Skeletal muscle satellite cell (primary cell): Measurements from ENCODE around the gene TMEM108.

ENCODE experiments used
- H3K27me3 ChIP-seq: 2 replicates; pipeline ENCODE4 v1.7.0; 2013; ENCODE audit warnings: low read length; ENCODE audit not compliant: control insufficient read depth, insufficient read depth
- H3K36me3 ChIP-seq: 2 replicates; pipeline ENCODE4 v1.7.0; 2013; ENCODE audit warnings: mild to moderate bottlenecking, control low read depth, low read length; ENCODE audit not compliant: insufficient read depth
- H3K4me1 ChIP-seq: 2 replicates; pipeline ENCODE4 v1.7.0; 2013; ENCODE audit warnings: low read length; ENCODE audit not compliant: control insufficient read depth, insufficient read depth
- H3K4me2 ChIP-seq: 2 replicates; pipeline ENCODE4 v1.7.0; 2013; ENCODE audit warnings: mild to moderate bottlenecking, low read length
- H3K4me3 ChIP-seq: 2 replicates; pipeline ENCODE4 v1.7.0; 2013; ENCODE audit warnings: low read length
- H3K9ac ChIP-seq: 2 replicates; pipeline ENCODE4 v1.7.0; 2013; ENCODE audit warnings: mild to moderate bottlenecking, low read depth, low read length, moderate library complexity
- H3K9me3 ChIP-seq: replicated peaks from 2 replicates; pipeline ENCODE4 v1.7.0; 2013; ENCODE audit warnings: mild to moderate bottlenecking, control low read depth, low read length

TMEM108 gene

GRCh38 chr3:133032301-133032700 is 5.9 kb upstream of the TMEM108 start:
- H3K27me3 ChIP-seq = peaks cover 57% of the 10 kb centered on the region
- H3K4me3 ChIP-seq = no peak overlapping the region
- no peak overlapping the region for H3K9ac ChIP-seq
- H3K9me3 ChIP-seq = no peaks in the 10 kb centered on the region
- H3K4me1 ChIP-seq = no peaks in the 10 kb centered on the region
- H3K36me3 ChIP-seq = no peaks in the 10 kb centered on the region
- no peak overlapping the region for H3K4me2 ChIP-seq

- H3K9me3 ChIP-seq = no peaks in the 10 kb centered on the region
- H3K9ac ChIP-seq = no peak overlapping the region
- H3K4me2 ChIP-seq = peak overlapping the region; percentile 96
- peaks cover 47% of the 10 kb centered on the region for H3K27me3 ChIP-seq
- peaks cover 12% of the 10 kb centered on the region for H3K4me1 ChIP-seq
- H3K4me3 ChIP-seq = peak overlapping the region; percentile 81
- H3K36me3 ChIP-seq = no peaks in the 10 kb centered on the region
These were observed 755 bp upstream of the TMEM108 start for GRCh38 chr3:133037436-133037835.

GRCh38 chr3:133038731-133039375 is 662 bp downstream of the TMEM108 start:
- Histone ChIP-seq H3K4me1 (peaks cover 12% of the 10 kb centered on the region), H3K4me2 (peak overlapping the region; percentile 96), H3K4me3 (peak overlapping the region; percentile 81), H3K9ac (peak overlapping the region; percentile 74), H3K36me3 (no peaks in the 10 kb centered on the region), H3K27me3 (peaks cover 43% of the 10 kb centered on the region), H3K9me3 (no peaks in the 10 kb centered on the region)

- H3K4me3 ChIP-seq = no peak overlapping the region
- H3K4me1 ChIP-seq = peaks cover 12% of the 10 kb centered on the region
- H3K27me3 ChIP-seq = peaks cover 30% of the 10 kb centered on the region
- no peak overlapping the region for H3K9ac ChIP-seq
- no peaks in the 10 kb centered on the region for H3K9me3 ChIP-seq
- peak overlapping the region; percentile 17 for H3K4me2 ChIP-seq
- H3K36me3 ChIP-seq = no peaks in the 10 kb centered on the region
These were observed 2.7 kb downstream of the TMEM108 start for GRCh38 chr3:133040696-133041523.

GRCh38 chr3:133041524-133041829 is 3.3 kb downstream of the TMEM108 start:
- no peaks in the 10 kb centered on the region for H3K36me3 ChIP-seq
- H3K4me2 ChIP-seq = no peak overlapping the region
- H3K4me3 ChIP-seq = no peak overlapping the region
- peaks cover 12% of the 10 kb centered on the region for H3K4me1 ChIP-seq
- no peaks in the 10 kb centered on the region for H3K9me3 ChIP-seq
- peaks cover 29% of the 10 kb centered on the region for H3K27me3 ChIP-seq
- no peak overlapping the region for H3K9ac ChIP-seq

GRCh38 chr3:133042778-133043177 is 4.6 kb downstream of the TMEM108 start:
- Histone ChIP-seq H3K4me1 (peaks cover 8% of the 10 kb centered on the region), H3K27me3 (peaks cover 16% of the 10 kb centered on the region)

GRCh38 chr3:133047980-133048379 is 9.8 kb downstream of the TMEM108 start:
- no peak overlapping the region for H3K4me2 ChIP-seq
- H3K27me3 ChIP-seq = no peaks in the 10 kb centered on the region
- no peak overlapping the region for H3K4me3 ChIP-seq
- no peak overlapping the region for H3K9ac ChIP-seq
- no peaks in the 10 kb centered on the region for H3K36me3 ChIP-seq
- no peaks in the 10 kb centered on the region for H3K9me3 ChIP-seq
- no peaks in the 10 kb centered on the region for H3K4me1 ChIP-seq

More at GRCh38 chr3:133042778-133043177, 4.6 kb downstream of the TMEM108 start:
- no peak overlapping the region for H3K4me3 ChIP-seq
- no peaks in the 10 kb centered on the region for H3K36me3 ChIP-seq
- H3K4me2 ChIP-seq = no peak overlapping the region
- H3K9ac ChIP-seq = no peak overlapping the region
- H3K9me3 ChIP-seq = no peaks in the 10 kb centered on the region

GRCh38 chr3:133049491-133049890 is 11.3 kb downstream of the TMEM108 start:
- Histone ChIP-seq H3K27me3 (no peaks in the 10 kb centered on the region), H3K4me3 (no peak overlapping the region), H3K36me3 (no peaks in the 10 kb centered on the region), H3K9me3 (no peaks in the 10 kb centered on the region), H3K4me2 (no peak overlapping the region), H3K4me1 (no peaks in the 10 kb centered on the region), H3K9ac (no peak overlapping the region)

GRCh38 chr3:133050891-133051290 is 12.7 kb downstream of the TMEM108 start:
- no peaks in the 10 kb centered on the region for H3K4me1 ChIP-seq
- no peak overlapping the region for H3K9ac ChIP-seq
- H3K4me3 ChIP-seq = no peak overlapping the region
- H3K36me3 ChIP-seq = no peaks in the 10 kb centered on the region
- H3K27me3 ChIP-seq = no peaks in the 10 kb centered on the region
- no peaks in the 10 kb centered on the region for H3K9me3 ChIP-seq
- H3K4me2 ChIP-seq = no peak overlapping the region

- Histone ChIP-seq H3K36me3 (no peaks in the 10 kb centered on the region), H3K4me1 (no peaks in the 10 kb centered on the region), H3K9me3 (no peaks in the 10 kb centered on the region), H3K4me3 (no peak overlapping the region), H3K9ac (no peak overlapping the region), H3K4me2 (no peak overlapping the region), H3K27me3 (no peaks in the 10 kb centered on the region)
These were observed 15.3 kb downstream of the TMEM108 start for GRCh38 chr3:133053532-133053931.

- Histone ChIP-seq H3K36me3 (no peaks in the 10 kb centered on the region), H3K27me3 (no peaks in the 10 kb centered on the region), H3K9me3 (no peaks in the 10 kb centered on the region), H3K4me3 (no peak overlapping the region), H3K4me2 (no peak overlapping the region), H3K4me1 (no peaks in the 10 kb centered on the region), H3K9ac (no peak overlapping the region)
These were observed 16.4 kb downstream of the TMEM108 start for GRCh38 chr3:133054586-133054985.

GRCh38 chr3:133055339-133055738 is 17.1 kb downstream of the TMEM108 start:
- H3K9ac ChIP-seq = no peak overlapping the region
- H3K27me3 ChIP-seq = no peaks in the 10 kb centered on the region
- no peaks in the 10 kb centered on the region for H3K9me3 ChIP-seq
- no peak overlapping the region for H3K4me3 ChIP-seq
- no peaks in the 10 kb centered on the region for H3K36me3 ChIP-seq
- no peaks in the 10 kb centered on the region for H3K4me1 ChIP-seq
- no peak overlapping the region for H3K4me2 ChIP-seq
